ENCODE results near the gene ARFGAP1. TPM values are rescaled to one million over a fixed set of nuclear protein-coding genes. Genes with fewer than 3 reads are reported as not detected.

ARFGAP1 gene
- total and polyA plus RNA-seq, 2 donors: 53.1 to 56.3 TPM

DNA sequence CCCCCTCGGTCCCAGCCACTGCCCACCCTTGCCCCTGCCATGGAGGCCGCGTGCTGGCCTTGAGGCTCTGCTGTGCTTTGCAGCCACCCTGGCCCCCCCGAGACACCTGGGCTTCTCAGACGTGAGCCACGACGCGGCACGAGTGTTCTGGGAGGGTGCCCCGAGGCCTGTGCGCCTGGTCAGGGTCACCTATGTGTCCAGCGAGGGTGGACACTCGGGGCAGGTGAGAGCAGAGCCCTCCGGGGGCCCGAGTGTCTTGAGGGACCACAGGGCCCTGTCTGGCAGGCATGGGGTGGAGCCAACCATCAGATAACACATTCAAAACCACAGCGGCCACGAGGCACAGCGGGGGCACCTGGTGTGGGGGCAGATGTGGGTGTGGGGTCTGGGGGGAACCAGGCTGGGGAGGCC is 39.2 kb downstream of the ARFGAP1 start:
- no peaks in the 10 kb centered on the region for H3K36me3 ChIP-seq (ENCODE audit: insufficient read depth)
- H3K27ac ChIP-seq (ENCODE audit: low read depth): no peak overlapping the region
- H3K4me1 ChIP-seq (ENCODE audit: insufficient read depth): no peaks in the 10 kb centered on the region
- WGBS: 81% methylated on average over 18 of the region's 18 CpGs
- no peak overlapping the region for H3K4me3 ChIP-seq (ENCODE audit: low read depth, low read length)
- no peak for DNase-seq (ENCODE audit: extremely low spot score)

DNA sequence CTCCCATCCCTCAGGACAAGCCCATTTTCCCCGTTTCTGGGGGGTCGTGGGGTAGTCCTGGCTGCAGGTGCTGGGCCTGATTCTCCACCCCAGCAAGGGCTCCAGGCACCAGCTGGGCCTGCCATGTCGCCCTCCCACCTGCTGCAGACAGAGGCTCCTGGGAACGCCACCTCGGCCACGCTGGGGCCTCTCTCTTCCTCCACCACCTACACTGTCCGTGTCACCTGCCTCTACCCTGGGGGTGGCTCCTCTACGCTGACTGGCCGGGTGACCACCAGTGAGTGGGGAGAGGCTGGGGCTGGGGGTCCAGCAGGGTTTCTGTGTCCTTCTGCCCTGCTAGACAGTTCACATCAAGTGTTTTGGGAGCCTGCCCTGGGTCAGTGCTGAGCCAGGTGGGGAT is 39.7 kb downstream of the ARFGAP1 start:
- 63% methylated on average over 9 of the region's 9 CpGs for WGBS
- no peak overlapping the region for H3K27ac ChIP-seq (ENCODE audit: low read depth)
- no peak overlapping the region for H3K4me3 ChIP-seq (ENCODE audit: low read depth, low read length)
- no peaks in the 10 kb centered on the region for H3K36me3 ChIP-seq (ENCODE audit: insufficient read depth)
- no peaks in the 10 kb centered on the region for H3K4me1 ChIP-seq (ENCODE audit: insufficient read depth)
- no peak for DNase-seq (ENCODE audit: extremely low spot score)

DNA sequence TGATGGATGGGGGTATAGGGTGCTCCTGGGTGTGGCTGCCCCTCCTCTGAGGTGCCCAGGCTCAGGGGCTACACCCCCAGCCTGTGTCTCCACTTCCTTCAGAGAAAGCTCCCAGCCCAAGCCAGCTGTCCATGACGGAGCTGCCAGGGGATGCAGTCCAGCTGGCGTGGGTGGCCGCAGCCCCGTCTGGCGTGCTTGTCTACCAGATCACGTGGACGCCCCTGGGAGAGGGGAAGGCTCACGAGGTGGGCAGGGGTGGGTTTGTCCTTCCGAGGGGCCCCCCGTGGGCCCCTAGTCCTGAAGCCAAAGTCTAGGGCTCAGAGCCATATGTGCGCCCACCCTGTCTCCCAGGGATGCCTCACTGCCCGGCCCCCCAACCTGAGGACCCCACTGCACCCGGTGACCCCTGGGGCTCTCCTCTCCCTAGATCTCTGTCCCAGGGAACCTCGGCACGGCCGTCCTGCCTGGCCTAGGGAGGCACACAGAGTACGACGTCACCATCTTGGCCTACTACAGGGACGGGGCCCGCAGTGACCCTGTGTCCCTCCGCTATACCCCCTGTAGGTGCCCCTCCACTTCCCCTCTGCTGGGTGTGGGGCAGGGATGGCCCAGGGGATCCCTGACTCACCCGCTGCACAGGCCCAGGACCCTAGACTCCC is 40.2 kb downstream of the ARFGAP1 start:
- Histone ChIP-seq H3K4me3 (ENCODE audit: low read depth, low read length) (no peak overlapping the region), H3K27ac (ENCODE audit: low read depth) (no peak overlapping the region), H3K36me3 (ENCODE audit: insufficient read depth) (no peaks in the 10 kb centered on the region), H3K4me1 (ENCODE audit: insufficient read depth) (no peaks in the 10 kb centered on the region)
- DNase-seq (ENCODE audit: extremely low spot score): no peak
- 48% methylated on average over 22 of the region's 22 CpGs for WGBS

DNA sequence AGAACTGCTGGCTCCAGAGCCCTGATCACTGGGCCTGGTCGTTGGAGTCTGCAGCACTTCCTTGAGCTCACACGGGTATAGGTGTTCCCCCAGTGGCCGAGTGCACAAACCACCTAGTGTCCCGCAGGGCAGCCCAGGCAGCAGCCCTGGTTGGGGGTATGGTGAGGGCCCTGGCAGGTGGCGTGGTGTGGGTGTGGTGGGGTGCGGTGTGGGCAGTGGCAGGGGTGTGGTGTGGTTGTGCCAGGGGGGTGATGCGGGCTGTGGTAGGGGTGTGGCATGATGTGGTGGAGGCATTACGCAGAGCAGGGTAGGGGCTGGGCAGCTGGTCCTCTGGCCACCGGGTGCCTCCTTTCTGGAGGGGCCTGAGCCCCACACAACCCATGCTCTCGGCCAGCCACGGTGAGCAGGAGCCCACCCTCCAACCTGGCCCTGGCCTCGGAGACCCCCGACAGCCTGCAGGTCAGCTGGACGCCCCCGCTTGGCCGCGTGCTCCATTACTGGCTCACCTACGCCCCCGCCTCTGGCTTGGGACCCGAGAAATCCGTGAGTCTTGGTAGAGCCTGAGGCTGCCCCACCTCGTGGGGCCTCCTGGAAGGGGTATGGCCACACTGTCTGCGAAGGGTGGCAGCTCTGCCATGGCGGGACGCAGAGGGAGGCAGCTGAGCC is 40.9 kb downstream of the ARFGAP1 start:
- H3K4me1 ChIP-seq (ENCODE audit: insufficient read depth): no peaks in the 10 kb centered on the region
- WGBS: 84% methylated on average over 25 of the region's 25 CpGs
- H3K36me3 ChIP-seq (ENCODE audit: insufficient read depth): no peaks in the 10 kb centered on the region
- no peak overlapping the region for H3K4me3 ChIP-seq (ENCODE audit: low read depth, low read length)
- no peak overlapping the region for H3K27ac ChIP-seq (ENCODE audit: low read depth)
- DNase-seq (ENCODE audit: extremely low spot score): no peak

DNA sequence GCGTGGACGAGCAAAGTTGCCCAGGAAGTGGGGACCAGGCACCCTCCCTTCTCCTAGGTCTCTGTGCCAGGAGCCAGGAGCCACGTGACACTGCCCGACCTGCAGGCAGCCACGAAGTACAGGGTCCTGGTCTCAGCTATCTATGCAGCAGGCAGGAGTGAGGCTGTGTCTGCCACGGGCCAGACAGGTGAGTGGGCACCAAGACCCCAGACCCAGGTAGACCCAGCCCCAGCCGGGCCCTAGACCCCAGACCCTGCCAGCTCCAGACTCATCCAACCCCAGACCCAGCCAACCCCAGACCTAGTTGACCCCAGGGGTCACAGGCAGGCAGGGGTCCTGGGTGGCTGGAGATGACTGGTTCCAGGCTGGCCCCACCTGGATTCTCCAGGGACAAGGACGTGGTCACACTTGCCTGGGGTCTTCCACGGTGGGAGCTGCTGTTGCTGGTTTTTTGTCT is 41.4 kb downstream of the ARFGAP1 start:
- no peak for DNase-seq (ENCODE audit: extremely low spot score)
- 78% methylated on average over 9 of the region's 9 CpGs for WGBS
- no peak overlapping the region for H3K27ac ChIP-seq (ENCODE audit: low read depth)
- H3K4me3 ChIP-seq (ENCODE audit: low read depth, low read length): no peak overlapping the region
- H3K36me3 ChIP-seq (ENCODE audit: insufficient read depth): no peaks in the 10 kb centered on the region
- H3K4me1 ChIP-seq (ENCODE audit: insufficient read depth): no peaks in the 10 kb centered on the region

DNA sequence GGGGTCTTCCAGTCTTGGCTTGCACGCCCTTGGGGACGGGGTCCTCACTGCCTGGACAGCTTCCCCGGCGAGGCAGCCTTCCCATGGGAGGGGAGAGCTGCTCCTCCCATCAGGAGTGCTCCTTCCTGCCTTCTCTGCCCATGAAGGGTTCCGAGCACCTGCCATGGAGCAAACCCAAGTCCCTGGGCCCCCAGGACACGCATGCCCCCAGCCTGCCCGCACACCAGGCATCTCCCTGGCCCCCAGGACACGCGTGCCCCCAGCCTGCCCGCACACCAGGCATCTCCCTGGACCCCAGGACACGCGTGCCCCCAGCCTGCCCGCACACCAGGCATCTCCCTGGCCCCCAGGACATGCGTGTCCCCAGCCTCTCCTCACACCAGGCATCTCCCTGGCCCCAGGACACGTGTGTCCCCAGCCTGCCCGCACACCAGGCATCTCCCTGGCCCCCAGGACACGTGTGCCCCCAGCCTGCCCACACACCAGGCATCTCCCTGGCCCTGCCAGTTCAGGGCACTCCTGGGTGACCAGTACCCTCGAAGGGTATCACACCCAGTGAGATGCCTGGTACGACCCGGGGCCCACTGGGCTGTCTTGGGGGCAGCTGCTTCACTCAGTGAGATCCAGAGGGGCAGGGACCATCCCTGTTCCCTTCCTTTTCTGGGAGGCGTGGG is 42.1 kb downstream of the ARFGAP1 start:
- no peak for DNase-seq (ENCODE audit: extremely low spot score)

DNA sequence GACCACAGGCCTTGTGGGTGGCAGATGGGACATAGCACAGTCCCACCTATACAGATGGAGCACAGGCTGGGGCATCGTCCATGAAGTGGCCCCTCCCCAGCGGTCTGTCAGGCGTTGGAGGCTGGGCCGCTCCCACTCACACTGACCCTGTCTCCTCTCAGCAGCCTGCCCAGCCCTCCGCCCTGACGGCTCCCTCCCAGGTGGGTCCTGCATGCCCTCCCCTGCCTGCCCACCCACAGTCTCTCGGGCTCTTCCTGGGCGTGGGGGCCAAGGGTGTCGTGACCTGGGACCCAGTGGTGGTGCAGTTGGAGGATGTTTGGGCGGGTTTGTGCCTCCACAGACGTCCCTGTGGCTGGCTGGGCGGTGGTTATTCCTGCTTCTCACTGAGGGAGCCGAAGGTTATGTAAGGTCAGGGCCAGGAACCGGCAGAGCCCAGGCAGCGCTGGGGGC is 42.7 kb downstream of the ARFGAP1 start:
- WGBS: 71% methylated on average over 15 of the region's 15 CpGs
- DNase-seq (ENCODE audit: extremely low spot score): no peak
- Histone ChIP-seq H3K4me3 (ENCODE audit: low read depth, low read length) (no peak overlapping the region), H3K36me3 (ENCODE audit: insufficient read depth) (no peaks in the 10 kb centered on the region), H3K27ac (ENCODE audit: low read depth) (no peak overlapping the region), H3K4me1 (ENCODE audit: insufficient read depth) (no peaks in the 10 kb centered on the region)

More for the DNA sequence above, 42.1 kb downstream of the ARFGAP1 start:
- Histone ChIP-seq H3K4me1 (ENCODE audit: insufficient read depth) (no peaks in the 10 kb centered on the region), H3K36me3 (ENCODE audit: insufficient read depth) (no peaks in the 10 kb centered on the region), H3K27ac (ENCODE audit: low read depth) (no peak overlapping the region), H3K4me3 (ENCODE audit: low read depth, low read length) (no peak overlapping the region)
- 88% methylated on average over 21 of the region's 21 CpGs for WGBS

DNA sequence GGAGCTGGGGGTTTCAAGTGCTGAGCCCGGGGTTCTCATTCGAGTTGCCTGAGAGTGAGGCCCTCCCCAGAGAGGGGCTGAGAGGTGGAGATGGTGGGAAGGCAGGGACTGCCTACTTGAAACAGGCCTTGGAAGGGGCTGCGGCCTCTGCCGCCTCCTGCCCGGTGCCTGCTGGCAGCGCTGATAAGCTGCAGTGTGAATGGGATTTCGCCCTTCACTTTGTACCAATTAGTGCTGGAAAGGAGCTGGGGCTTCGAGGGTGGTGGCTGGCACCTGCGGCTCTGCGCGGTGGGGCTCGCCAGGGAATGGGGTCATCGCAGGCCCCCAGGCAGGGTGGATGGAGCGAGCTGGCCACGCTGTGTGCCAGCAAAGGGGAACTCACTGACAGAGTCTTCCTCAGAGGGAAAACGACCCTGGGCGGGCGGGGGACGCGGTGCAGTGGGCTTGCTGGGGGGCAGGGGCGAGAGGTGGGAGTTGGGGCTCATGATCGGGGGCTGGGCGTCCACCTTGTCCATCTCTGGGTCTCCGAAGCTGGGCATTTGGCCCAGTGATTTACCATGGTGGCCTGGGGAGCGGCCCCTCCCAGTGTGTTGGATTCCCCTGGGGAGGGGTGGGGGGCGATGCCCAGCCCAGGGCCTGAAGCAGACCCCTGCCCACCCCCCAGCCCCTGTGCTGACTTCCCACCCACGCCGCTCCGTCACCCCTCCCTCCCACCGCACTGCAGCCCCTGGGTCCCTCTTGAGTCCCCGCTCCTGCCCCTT is 43.3 kb downstream of the ARFGAP1 start:
- 84% methylated on average over 31 of the region's 31 CpGs for WGBS
- Histone ChIP-seq H3K4me3 (ENCODE audit: low read depth, low read length) (no peak overlapping the region), H3K36me3 (ENCODE audit: insufficient read depth) (no peaks in the 10 kb centered on the region), H3K4me1 (ENCODE audit: insufficient read depth) (no peaks in the 10 kb centered on the region), H3K27ac (ENCODE audit: low read depth) (no peak overlapping the region)
- no peak for DNase-seq (ENCODE audit: extremely low spot score)

DNA sequence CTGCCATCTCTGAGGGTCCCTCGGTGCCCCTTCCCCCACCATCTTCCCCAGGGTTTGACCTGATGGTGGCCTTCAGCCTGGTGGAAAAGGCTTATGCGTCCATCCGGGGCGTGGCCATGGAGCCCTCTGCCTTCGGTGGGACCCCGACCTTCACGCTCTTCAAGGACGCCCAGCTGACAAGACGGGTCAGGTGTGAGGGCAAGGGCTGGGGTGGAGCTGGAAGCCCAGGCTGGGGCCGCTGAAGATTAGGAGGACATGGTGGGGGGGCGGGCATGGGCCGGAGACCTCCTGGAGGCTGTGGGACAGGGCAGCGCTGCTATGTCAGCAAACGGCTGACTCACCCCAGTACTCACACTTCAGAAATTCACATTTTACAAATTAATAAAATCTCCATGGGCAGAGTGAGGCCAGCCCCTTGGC is 43.9 kb downstream of the ARFGAP1 start:
- no peaks in the 10 kb centered on the region for H3K36me3 ChIP-seq (ENCODE audit: insufficient read depth)
- no peak overlapping the region for H3K27ac ChIP-seq (ENCODE audit: low read depth)
- H3K4me3 ChIP-seq (ENCODE audit: low read depth, low read length): no peak overlapping the region
- H3K4me1 ChIP-seq (ENCODE audit: insufficient read depth): no peaks in the 10 kb centered on the region
- DNase-seq (ENCODE audit: extremely low spot score): no peak
- WGBS: 84% methylated on average over 14 of the region's 14 CpGs

DNA sequence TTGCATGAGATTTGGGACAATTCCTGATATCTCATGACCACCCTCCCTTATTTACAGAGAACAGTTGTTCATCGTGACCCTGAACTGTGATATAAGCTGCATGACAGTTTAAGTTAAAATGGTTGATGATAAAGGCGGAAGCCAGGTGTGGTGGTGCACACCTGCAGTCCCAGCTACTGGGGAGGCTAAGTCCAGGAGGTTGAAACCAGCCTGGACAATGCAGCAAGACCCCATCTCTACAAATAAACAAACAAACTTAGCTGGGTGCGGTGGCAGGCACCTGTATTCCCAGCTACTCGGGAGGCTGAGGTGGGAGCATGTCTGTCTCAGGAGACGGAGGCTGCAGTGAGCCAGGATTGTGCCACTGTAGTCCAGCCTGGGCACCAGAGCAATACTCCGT is 44.4 kb downstream of the ARFGAP1 start:
- WGBS: 90% methylated on average over 6 of the region's 6 CpGs
- H3K36me3 ChIP-seq (ENCODE audit: insufficient read depth): no peaks in the 10 kb centered on the region
- H3K4me1 ChIP-seq (ENCODE audit: insufficient read depth): no peaks in the 10 kb centered on the region
- no peak for DNase-seq (ENCODE audit: extremely low spot score)
- no peak overlapping the region for H3K4me3 ChIP-seq (ENCODE audit: low read depth, low read length)
- H3K27ac ChIP-seq (ENCODE audit: low read depth): no peak overlapping the region

DNA sequence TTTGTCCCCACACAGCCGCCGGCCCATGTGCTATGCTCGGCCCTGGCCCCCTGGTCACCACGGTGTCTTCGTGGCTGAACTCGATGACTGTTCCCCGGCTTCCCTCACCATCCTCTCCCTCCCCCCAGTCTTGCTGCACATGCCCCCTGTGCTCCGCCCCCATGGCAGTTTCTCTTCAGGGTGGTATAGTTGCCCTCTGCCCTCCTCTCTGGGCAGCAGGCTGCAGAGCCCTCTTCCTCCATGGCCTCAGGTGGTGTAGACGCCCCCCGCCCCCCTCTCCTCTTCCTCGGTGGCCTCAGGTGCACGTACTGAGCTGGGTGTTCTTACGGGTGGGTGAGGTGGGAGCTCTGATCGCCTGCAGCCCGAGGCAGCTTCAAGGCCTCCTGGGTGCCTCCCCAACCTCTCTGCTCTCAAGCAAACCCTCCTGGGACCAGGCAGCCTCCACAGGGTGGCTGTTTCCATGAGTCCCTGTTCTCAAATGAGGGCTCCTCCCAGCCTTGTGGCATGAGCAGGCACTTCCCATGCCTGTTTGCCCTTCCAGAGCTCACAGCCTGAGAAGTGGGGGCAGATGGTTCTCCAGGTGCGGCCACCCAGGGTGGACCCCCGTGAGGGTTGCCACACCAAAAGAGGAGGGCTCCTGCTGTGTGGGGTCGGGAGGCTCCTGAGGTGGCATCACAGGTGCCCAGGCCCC is 45.1 kb downstream of the ARFGAP1 start:
- Histone ChIP-seq H3K27ac (ENCODE audit: low read depth) (no peak overlapping the region), H3K4me1 (ENCODE audit: insufficient read depth) (no peaks in the 10 kb centered on the region), H3K36me3 (ENCODE audit: insufficient read depth) (no peaks in the 10 kb centered on the region), H3K4me3 (ENCODE audit: low read depth, low read length) (no peak overlapping the region)
- DNase-seq (ENCODE audit: extremely low spot score): no peak
- 85% methylated on average over 18 of the region's 18 CpGs for WGBS

DNA sequence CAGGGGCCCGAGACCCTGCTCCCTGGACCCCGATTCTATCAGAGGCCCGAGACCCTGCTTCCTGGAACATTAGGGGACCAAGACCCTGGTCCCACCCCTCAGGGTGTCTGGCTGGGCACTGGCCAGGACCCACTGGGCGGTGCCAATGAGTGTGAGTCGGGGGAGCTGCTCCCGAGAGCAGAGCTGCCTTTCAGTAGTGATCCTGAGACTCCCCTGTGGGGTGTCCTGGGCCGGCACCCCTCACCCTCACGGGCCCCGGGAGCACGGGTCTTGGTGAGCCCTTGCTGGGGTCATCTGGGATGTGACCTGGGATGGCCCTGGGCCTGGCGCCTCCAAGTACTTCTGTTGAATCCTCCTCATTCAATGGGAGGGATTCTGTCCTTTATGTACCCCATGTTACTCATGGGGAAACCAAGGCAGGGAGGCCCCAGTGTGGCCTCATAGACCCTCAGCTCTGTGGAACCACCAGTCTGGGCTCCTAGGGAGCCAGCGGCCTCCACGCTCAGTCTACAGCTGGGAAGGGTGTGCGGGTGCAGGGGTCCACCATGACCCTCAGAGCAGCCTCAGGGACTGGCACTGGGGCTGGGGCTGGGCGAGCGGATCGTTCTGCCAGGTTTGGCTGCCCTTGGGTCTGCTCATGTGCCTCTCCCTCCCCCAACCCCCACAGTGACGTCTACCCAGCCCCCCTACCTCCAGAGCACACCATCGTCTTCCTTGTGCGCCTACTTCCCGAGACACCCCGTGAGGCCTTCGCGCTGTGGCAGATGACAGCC is 46.0 kb downstream of the ARFGAP1 start:
- Histone ChIP-seq H3K27ac (ENCODE audit: low read depth) (no peak overlapping the region), H3K4me3 (ENCODE audit: low read depth, low read length) (no peak overlapping the region), H3K36me3 (ENCODE audit: insufficient read depth) (no peaks in the 10 kb centered on the region), H3K4me1 (ENCODE audit: insufficient read depth) (no peaks in the 10 kb centered on the region)
- no peak for DNase-seq (ENCODE audit: extremely low spot score)
- WGBS: 90% methylated on average over 24 of the region's 24 CpGs
